HEK293 (cell line): Measurements from ENCODE around the gene SRGAP2C.
"Not testable (repeated sequence)": the region's sequence is repeated elsewhere in the genome, so short reads cannot be mapped to it uniquely, and the experiment has no call there.

Experiments
- CTCF ChIA-PET: fragments of 350-600 bp; formaldehyde crosslinking; extraction: SDS; loops from one replicate; lab custom pipeline; 2021; ENCODE audit warnings: antibody characterized with exemption; lab: Yijun Ruan, JAX
- POLR2A ChIA-PET: fragments of 300-600 bp; formaldehyde crosslinking; extraction: SDS; loops from one replicate; lab custom pipeline; 2020; ENCODE audit warnings: antibody characterized with exemption, inconsistent platforms; lab: Yijun Ruan, JAX
- H3K27ac ChIP-seq: fragments of 200-500 bp; sonication (Bioruptor generic); 2 replicates; pipeline ENCODE4 v1.5.1; 2014; ENCODE audit warnings: low read depth, low read length, control low read depth, inconsistent platforms; ENCODE audit errors: extremely low read depth
- H3K36me3 ChIP-seq, 2 experiments: fragments of 200-500 bp in 1 of 2; sonication (Bioruptor generic) in 1 of 2; 1 replicate in 1 of 2; 2 replicates in 1 of 2; pipeline ENCODE4 v1.5.1; 2014 to 2017; ENCODE audit warnings: inconsistent platforms in 2 of 2, low read length in 2 of 2; ENCODE audit not compliant: control insufficient read depth in 2 of 2, insufficient read depth in 1 of 2
- H3K4me1 ChIP-seq: fragments of 200-500 bp; sonication (Bioruptor generic); 2 replicates; pipeline ENCODE4 v1.5.1; 2014; ENCODE audit warnings: mild to moderate bottlenecking, low read length, inconsistent platforms; ENCODE audit not compliant: control insufficient read depth, insufficient read depth
- H3K4me3 ChIP-seq: 2 replicates; pipeline ENCODE4 v1.5.1; 2011; ENCODE audit warnings: low read depth, mild to moderate bottlenecking, control low read depth, low read length, moderate library complexity
- H3K9me3 ChIP-seq: fragments of 200-500 bp; sonication (Bioruptor generic); 2 replicates; pipeline ENCODE4 v1.5.1; 2014; ENCODE audit warnings: low read depth, low read length, inconsistent platforms; ENCODE audit not compliant: control insufficient read depth, insufficient read depth
- FEZF1 ChIP-seq: fragments of 450-650 bp; formaldehyde crosslinking; IDR thresholded peaks from 2 replicates; pipeline ENCODE4 v1.5.1; 2016; ENCODE audit warnings: missing biosample characterization, missing genetic modification characterization
- HIC1 ChIP-seq: fragments of 450-650 bp; formaldehyde crosslinking; IDR thresholded peaks from 2 replicates; pipeline ENCODE4 v1.5.1; 2016; ENCODE audit warnings: missing biosample characterization, missing genetic modification characterization
- PRDM10 ChIP-seq: fragments of 450-650 bp; formaldehyde crosslinking; IDR thresholded peaks from 2 replicates; pipeline ENCODE4 v1.5.1; 2016; ENCODE audit warnings: missing biosample characterization, missing genetic modification characterization
- PRDM4 ChIP-seq: fragments of 450-650 bp; formaldehyde crosslinking; IDR thresholded peaks from 2 replicates; pipeline ENCODE4 v1.5.1; 2017; ENCODE audit warnings: missing biosample characterization, missing genetic modification characterization
- SP7 ChIP-seq: fragments of 450-650 bp; formaldehyde crosslinking; IDR thresholded peaks from 2 replicates; pipeline ENCODE4 v1.5.1; 2016; ENCODE audit warnings: missing biosample characterization, missing genetic modification characterization
- WT1 ChIP-seq: fragments of 450-650 bp; formaldehyde crosslinking; IDR thresholded peaks from 2 replicates; pipeline ENCODE4 v1.5.1; 2016; ENCODE audit warnings: missing biosample characterization, missing genetic modification characterization
- ZBTB17 ChIP-seq: fragments of 450-650 bp; formaldehyde crosslinking; IDR thresholded peaks from 2 replicates; pipeline ENCODE4 v1.5.1; 2016; ENCODE audit warnings: missing biosample characterization, missing genetic modification characterization
- ZBTB26 ChIP-seq: fragments of 450-650 bp; formaldehyde crosslinking; optimal IDR thresholded peaks from 2 replicates; pipeline ENCODE3; 2016; ENCODE audit warnings: missing biosample characterization, mild to moderate bottlenecking, missing genetic modification characterization
- ZEB2 ChIP-seq: fragments of 450-650 bp; formaldehyde crosslinking; IDR thresholded peaks from 2 replicates; pipeline ENCODE4 v1.5.1; 2016; ENCODE audit warnings: missing biosample characterization, missing genetic modification characterization
- ZNF366 ChIP-seq: fragments of 450-650 bp; formaldehyde crosslinking; conservative IDR thresholded peaks from 2 replicates; pipeline ENCODE4 v1.5.1; 2016; ENCODE audit warnings: missing biosample characterization, missing genetic modification characterization
- ZNF501 ChIP-seq: fragments of 450-650 bp; formaldehyde crosslinking; IDR thresholded peaks from 2 replicates; pipeline ENCODE4 v1.5.1; 2016; ENCODE audit warnings: missing biosample characterization, missing genetic modification characterization
- ZNF600 ChIP-seq: fragments of 450-650 bp; formaldehyde crosslinking; IDR thresholded peaks from 2 replicates; pipeline ENCODE4 v1.5.1; 2016; ENCODE audit warnings: missing biosample characterization, missing genetic modification characterization
- ZNF629 ChIP-seq: fragments of 450-650 bp; formaldehyde crosslinking; IDR thresholded peaks from 2 replicates; pipeline ENCODE4 v1.5.1; 2017; ENCODE audit warnings: missing biosample characterization, missing genetic modification characterization

The SRGAP2C gene

GRCh38 chr1:121197095-121197882, 12.5 kb downstream of the SRGAP2C start:
- POLR2A ChIA-PET: not testable (repeated sequence)

GRCh38 chr1:121199763-121200162, 15.0 kb downstream of the SRGAP2C start:
- POLR2A ChIA-PET, H3K4me1 ChIP-seq, H3K36me3 ChIP-seq, H3K4me3 ChIP-seq, CTCF ChIA-PET, H3K9me3 ChIP-seq, H3K27ac ChIP-seq: not testable (repeated sequence)

More at GRCh38 chr1:121197095-121197882, 12.5 kb downstream of the SRGAP2C start:
- H3K4me3 ChIP-seq, H3K36me3 ChIP-seq, CTCF ChIA-PET, H3K27ac ChIP-seq, H3K4me1 ChIP-seq, H3K9me3 ChIP-seq: not testable (repeated sequence)

- H3K4me1 ChIP-seq, CTCF ChIA-PET, H3K9me3 ChIP-seq, POLR2A ChIA-PET, H3K4me3 ChIP-seq, H3K27ac ChIP-seq, H3K36me3 ChIP-seq: not testable (repeated sequence)
Measured at GRCh38 chr1:121200232-121200631, 15.5 kb downstream of the SRGAP2C start.

- POLR2A ChIA-PET, H3K27ac ChIP-seq, H3K36me3 ChIP-seq, CTCF ChIA-PET, H3K4me3 ChIP-seq, H3K9me3 ChIP-seq, H3K4me1 ChIP-seq: not testable (repeated sequence)
- TF ChIP-seq SP7 (tag by site-specific recombination) (peak; percentile 61), ZEB2 (tag by site-specific recombination) (peak; percentile 62; the same call in 1 of the 2 replicates), HIC1 (tag by site-specific recombination) (peak; percentile 70), ZBTB26 (peak; percentile 40), ZNF629 (tag by site-specific recombination) (peak; percentile 71), ZNF600 (peak; percentile 47; the same call in 1 of the 2 replicates), PRDM10 (tag by site-specific recombination) (peak; percentile 13; the same call in 1 of the 2 replicates), ZNF501 (0 out of 2 replicates have a peak, but pooled peaks have one; percentile 43), PRDM4 (tag by site-specific recombination) (peak; percentile 68; the same call in 1 of the 2 replicates), WT1 (0 out of 2 replicates have a peak, but pooled peaks have one; percentile 13), FEZF1 (tag by site-specific recombination) (peak; percentile 55; the same call in 1 of the 2 replicates), ZBTB17 (tag by site-specific recombination) (peak; percentile 38; the same call in 1 of the 2 replicates), ZNF366 (tag by site-specific recombination) (peak; percentile 30; the same call in 1 of the 2 replicates)
Measured at GRCh38 chr1:121200985-121201981, 16.5 kb downstream of the SRGAP2C start.
